Measurements from ENCODE around the gene PARD3B. TPM values are rescaled to one million over a fixed set of nuclear protein-coding genes. Genes with fewer than 3 reads are reported as not detected.
A peak's percentile ranks its signal among the peaks of the same experiment; 100 is the strongest.

PARD3B gene, protein sequence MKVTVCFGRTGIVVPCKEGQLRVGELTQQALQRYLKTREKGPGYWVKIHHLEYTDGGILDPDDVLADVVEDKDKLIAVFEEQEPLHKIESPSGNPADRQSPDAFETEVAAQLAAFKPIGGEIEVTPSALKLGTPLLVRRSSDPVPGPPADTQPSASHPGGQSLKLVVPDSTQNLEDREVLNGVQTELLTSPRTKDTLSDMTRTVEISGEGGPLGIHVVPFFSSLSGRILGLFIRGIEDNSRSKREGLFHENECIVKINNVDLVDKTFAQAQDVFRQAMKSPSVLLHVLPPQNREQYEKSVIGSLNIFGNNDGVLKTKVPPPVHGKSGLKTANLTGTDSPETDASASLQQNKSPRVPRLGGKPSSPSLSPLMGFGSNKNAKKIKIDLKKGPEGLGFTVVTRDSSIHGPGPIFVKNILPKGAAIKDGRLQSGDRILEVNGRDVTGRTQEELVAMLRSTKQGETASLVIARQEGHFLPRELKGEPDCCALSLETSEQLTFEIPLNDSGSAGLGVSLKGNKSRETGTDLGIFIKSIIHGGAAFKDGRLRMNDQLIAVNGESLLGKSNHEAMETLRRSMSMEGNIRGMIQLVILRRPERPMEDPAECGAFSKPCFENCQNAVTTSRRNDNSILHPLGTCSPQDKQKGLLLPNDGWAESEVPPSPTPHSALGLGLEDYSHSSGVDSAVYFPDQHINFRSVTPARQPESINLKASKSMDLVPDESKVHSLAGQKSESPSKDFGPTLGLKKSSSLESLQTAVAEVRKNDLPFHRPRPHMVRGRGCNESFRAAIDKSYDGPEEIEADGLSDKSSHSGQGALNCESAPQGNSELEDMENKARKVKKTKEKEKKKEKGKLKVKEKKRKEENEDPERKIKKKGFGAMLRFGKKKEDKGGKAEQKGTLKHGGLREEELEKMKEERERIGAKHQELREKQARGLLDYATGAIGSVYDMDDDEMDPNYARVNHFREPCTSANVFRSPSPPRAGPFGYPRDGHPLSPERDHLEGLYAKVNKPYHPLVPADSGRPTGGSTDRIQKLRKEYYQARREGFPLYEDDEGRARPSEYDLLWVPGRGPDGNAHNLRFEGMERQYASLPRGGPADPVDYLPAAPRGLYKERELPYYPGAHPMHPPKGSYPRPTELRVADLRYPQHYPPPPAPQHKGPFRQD (N-terminal part only)
- total RNA-seq (2014; rRNA removed; shearing (Covaris generic)), result 5.8 and 13.8 TPM in 2 replicates
- 0.85 and 2.2 TPM in 2 replicates for polyA plus RNA-seq (2014; cell fraction: nucleus; rRNA removed)

GRCh38 chr2:204544961-204545860 is at the start of gene PARD3B:
PARD3B (plus strand) TSS chr2:204545475; CDS start chr2:204546000, 525 bp downstream.
- peak; percentile 33 for DNase-seq (ENCODE audit: extremely low read depth, low read depth)

GRCh38 chr2:204496779-204497178 is 48.5 kb upstream of the PARD3B start:
- no peak for DNase-seq (ENCODE audit: extremely low read depth, low read depth)

DNA sequence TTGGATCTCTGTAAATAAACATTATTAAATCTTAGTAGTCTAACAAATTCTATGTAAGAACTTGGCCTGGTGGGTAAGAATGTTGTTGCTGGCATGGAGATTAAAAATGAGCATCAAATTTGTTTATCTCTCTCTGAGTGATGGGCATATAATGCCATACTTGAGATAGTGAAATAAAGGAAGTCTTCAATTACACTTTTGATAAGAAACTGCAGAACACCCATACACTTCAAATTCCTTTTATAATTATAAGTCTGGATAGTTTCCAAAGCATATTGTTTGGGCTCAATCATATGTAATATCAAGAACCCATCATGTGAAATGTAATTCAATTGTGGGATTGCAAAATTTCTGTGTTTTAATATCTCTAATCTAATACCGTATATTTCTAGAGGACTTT is 47.4 kb upstream of the PARD3B start:
- no peak for DNase-seq (ENCODE audit: extremely low read depth, low read depth)

GRCh38 chr2:204498291-204498690 is 47.0 kb upstream of the PARD3B start:
- no peak for DNase-seq (ENCODE audit: extremely low read depth, low read depth)

- DNase-seq (ENCODE audit: extremely low read depth, low read depth), result no peak
Measured at GRCh38 chr2:204503869-204504268, 41.4 kb upstream of the PARD3B start.

DNA sequence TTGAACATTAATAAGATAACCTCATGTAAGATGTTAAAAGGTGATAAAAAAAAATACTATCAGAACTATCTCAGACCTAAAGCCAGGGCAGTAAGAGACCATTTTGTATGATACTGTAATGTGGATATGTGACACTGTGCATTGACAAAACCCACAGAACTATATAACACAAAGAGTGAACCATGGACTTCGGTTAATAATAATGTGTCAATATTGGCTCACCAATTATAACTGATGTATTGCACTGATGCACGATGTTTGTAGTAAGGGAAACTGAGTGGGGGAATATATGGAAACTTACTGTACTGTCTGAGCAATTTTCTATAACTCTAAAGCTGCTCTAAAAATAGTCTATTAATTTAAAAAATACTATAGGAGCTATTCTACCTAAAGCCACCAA is 40.7 kb upstream of the PARD3B start:
- DNase-seq (ENCODE audit: extremely low read depth, low read depth), result no peak

DNA sequence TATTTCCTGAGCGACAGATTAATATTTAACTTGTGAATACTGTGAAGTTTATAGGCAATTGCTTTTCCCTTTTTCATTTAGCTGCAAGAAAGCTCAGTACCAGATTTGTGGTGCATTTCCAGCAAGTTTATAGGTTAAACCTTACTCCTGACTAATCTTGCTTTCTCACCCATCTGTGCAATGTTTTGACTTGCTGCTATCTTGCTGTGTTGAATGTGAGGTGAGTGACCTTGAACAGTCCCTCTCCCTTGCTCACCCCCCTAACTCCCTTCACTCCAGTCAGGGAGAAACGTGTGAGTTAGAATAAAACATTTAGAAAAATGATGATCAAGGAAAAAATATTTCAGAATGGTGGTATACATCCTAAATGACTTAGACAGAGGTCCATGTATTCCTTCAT is 39.8 kb upstream of the PARD3B start:
- no peak for DNase-seq (ENCODE audit: extremely low read depth, low read depth)

GRCh38 chr2:204505946-204506345 is 39.3 kb upstream of the PARD3B start:
- no peak for DNase-seq (ENCODE audit: extremely low read depth, low read depth)

- no peak for DNase-seq (ENCODE audit: extremely low read depth, low read depth)
Measured at GRCh38 chr2:204507636-204508035, 37.6 kb upstream of the PARD3B start.

GRCh38 chr2:204510709-204511420 is 34.4 kb upstream of the PARD3B start:
- no peak for DNase-seq (ENCODE audit: extremely low read depth, low read depth)

GRCh38 chr2:204514439-204514838 is 30.8 kb upstream of the PARD3B start:
- no peak for DNase-seq (ENCODE audit: extremely low read depth, low read depth)

- no peak for DNase-seq (ENCODE audit: extremely low read depth, low read depth)
Measured at GRCh38 chr2:204515416-204515815, 29.9 kb upstream of the PARD3B start.

- DNase-seq (ENCODE audit: extremely low read depth, low read depth), result no peak
Measured at GRCh38 chr2:204517154-204517553, 28.1 kb upstream of the PARD3B start.

GRCh38 chr2:204529795-204530463 is 15.3 kb upstream of the PARD3B start:
- no peak for DNase-seq (ENCODE audit: extremely low read depth, low read depth)

- no peak for DNase-seq (ENCODE audit: extremely low read depth, low read depth)
Measured at GRCh38 chr2:204530464-204530805, 14.8 kb upstream of the PARD3B start.

DNA sequence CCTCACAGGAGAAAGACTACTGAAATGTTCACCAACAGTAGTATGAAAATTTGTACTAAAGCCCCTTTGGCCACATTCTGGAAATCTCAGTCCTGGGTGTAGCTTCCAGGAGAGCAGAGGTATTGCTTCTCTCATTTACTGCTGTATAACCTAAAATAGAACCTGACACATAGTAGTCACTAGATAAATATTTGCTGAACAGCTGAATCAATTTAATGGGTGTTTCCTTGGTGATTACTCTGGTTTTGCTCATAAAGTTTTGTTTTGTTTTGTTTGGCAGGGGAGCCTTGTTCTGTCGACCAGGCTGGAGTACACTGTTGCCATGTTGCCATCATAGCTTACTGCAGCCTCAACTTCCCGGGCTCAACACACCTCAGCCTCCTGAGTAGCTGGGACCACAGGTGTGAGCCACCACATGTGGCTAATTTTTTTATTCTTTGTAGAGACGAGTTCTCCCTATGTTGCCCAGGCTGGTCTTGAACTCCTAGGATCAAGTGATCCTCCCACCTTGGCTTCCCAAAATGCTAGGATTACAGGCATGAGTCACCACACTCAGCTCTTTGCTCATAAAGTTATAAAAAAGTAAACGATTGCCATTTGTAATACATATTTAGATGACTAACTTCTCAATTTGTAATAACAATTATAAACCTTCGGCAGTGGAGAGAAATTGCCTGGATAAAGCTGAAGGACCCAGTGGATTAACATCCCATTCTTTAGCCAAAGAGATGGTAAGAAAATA is 11.5 kb upstream of the PARD3B start:
- peak; percentile 38 for DNase-seq (ENCODE audit: extremely low read depth, low read depth)

DNA sequence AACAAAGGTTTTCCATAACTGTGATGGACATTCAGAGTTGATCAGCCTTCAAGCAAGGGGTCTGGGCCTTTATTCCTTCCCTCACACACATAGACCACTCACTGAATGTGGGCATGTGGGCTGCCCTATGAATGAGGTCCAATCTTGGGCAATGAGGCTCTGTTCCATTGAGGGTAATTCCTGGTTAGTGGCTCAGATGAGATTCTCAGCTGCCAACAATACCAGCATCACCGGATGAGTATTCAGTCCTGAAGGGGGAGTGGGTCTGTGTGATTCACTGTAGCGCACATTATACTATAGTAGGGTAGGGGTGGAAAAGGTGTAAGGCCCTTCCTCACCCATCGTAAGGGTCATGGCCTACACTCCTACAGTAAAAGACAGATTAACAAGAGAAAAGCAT is 9.9 kb upstream of the PARD3B start:
- DNase-seq (ENCODE audit: extremely low read depth, low read depth), result no peak

GRCh38 chr2:204535764-204536163 is 9.5 kb upstream of the PARD3B start:
- no peak for DNase-seq (ENCODE audit: extremely low read depth, low read depth)

Data from NCI-H460 (cell line).